HT1080 (cell line): ENCODE data around the gene KCNK10. TPM values are rescaled to one million over a fixed set of nuclear protein-coding genes. Genes with fewer than 3 reads are reported as not detected.

Source experiments
- DNase-seq: peaks from one replicate; pipeline ENCODE4 v3.0.0-alpha.2; 2015; ENCODE audit warnings: low read depth
- polyA plus RNA-seq, 2 experiments: library from polyadenylated mRNA; depleted of rRNA; stranded (reverse); fragments of >200 nt; gene quantifications; 2 replicates each; pipeline ENCODE4 v1.2.3, GENCODE V29; 2015
- total RNA-seq: library from RNA; depleted of rRNA; stranded (reverse); fragments of >200 nt; shearing (Covaris generic); gene quantifications from 2 replicates; pipeline ENCODE4 v1.2.3, GENCODE V29; 2014; rRNA removed

KCNK10 gene, protein sequence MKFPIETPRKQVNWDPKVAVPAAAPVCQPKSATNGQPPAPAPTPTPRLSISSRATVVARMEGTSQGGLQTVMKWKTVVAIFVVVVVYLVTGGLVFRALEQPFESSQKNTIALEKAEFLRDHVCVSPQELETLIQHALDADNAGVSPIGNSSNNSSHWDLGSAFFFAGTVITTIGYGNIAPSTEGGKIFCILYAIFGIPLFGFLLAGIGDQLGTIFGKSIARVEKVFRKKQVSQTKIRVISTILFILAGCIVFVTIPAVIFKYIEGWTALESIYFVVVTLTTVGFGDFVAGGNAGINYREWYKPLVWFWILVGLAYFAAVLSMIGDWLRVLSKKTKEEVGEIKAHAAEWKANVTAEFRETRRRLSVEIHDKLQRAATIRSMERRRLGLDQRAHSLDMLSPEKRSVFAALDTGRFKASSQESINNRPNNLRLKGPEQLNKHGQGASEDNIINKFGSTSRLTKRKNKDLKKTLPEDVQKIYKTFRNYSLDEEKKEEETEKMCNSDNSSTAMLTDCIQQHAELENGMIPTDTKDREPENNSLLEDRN
- not detected in 2 replicates for total RNA-seq
- not detected in 2 replicates for polyA plus RNA-seq (2015; cell fraction: cytosol; rRNA removed)
- polyA plus RNA-seq (2015; cell fraction: nucleus; rRNA removed), result not detected in 2 replicates

DNA sequence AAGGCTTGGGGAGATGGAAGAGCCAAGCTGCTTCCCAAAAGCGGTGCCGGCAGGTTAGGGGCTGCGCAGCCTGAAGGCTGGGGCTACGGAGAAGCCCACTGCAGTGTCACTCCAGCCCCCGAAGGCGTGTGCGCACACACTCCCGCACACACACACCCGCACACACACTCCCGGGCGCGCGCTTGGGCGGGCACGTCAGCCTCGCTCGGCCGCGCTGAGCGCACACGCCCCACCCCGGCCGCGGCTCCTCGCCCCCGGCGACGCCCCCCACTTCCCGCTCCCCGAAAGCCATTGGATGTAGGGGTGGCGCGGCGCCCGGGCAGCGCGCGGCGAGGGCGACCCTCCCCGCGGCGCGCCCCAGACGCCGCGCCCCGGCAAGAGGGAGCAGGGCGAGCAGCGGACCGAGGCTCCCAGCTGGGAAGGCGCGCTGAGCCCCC, at the start of gene KCNK10:
KCNK10 (minus strand) TSS at position 184 of the 437 bp plus-strand sequence. CDS start 471 bp downstream, outside the sequence.
- DNase-seq, result no peak

DNA sequence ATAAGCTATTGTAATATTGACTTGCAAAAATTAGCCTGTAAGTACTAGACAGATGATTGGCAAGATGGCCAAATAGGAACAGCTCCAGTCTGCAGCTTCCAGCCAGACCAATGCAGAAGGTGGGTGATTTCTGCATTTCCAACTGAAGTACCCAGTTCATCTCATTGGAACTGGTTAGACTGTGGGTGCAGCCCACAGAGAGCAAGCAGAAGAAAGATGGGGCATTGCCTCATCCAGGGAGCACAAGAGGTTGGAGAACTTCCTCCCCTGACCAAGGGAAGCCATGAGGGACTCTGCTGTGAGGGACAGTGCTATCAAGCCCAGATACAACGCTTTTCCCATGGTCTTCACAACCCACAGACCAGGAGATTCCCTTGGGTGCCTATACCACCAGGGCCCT, 46.4 kb upstream of the KCNK10 start:
- DNase-seq, result no peak

DNA sequence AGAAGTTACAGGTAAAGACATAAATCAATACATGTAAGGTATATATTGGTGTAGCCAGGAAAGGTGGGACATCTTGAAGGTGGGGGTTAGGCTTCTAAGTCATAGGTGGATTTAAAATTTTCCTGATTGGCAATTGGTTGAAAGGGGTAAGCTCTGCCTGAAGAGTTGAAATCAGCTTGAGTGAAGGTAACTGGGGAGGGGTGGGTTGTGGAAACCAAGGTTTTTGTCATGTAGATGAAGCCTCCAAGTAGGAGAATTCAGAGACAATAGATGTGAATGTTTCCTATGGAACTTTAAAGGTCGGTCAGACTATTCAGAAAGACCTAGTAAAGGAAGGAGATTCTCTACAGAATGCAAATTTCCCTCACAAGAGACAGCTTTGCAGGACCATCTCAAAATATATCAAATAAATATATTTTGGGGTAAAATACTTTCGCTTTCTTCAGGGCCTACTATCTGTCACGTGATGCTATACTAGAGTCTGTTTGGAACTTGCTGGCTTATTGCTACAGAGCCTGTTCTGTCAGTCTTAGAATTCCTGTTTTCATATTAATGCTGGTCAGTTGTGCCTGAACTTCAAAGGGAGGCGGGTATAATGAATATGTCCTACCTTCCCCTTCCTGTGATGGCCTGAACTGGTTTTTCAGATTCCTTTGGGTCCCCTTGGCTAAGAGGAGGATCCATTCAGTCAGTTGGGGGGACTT, 41.8 kb upstream of the KCNK10 start:
- DNase-seq, result no peak

DNA sequence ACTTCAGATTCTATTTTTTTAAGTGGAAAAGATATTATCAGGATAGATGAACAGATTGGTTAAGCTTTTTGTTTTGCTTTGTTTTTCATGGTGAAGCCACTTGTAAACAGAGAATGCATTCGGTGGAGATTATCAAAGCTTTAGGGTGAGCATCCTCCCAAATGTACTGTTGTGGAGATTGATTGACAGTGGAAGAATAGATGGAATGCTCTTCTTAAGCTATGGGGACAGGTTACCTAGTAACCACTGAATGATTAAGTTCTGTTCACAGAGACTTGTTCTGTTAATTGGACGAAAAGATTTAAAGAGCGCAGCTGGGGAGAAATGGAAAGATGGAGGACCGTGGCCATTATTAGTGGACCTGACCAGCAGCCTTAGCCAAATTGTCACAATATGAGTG, 40.6 kb upstream of the KCNK10 start:
- DNase-seq, result no peak

DNA sequence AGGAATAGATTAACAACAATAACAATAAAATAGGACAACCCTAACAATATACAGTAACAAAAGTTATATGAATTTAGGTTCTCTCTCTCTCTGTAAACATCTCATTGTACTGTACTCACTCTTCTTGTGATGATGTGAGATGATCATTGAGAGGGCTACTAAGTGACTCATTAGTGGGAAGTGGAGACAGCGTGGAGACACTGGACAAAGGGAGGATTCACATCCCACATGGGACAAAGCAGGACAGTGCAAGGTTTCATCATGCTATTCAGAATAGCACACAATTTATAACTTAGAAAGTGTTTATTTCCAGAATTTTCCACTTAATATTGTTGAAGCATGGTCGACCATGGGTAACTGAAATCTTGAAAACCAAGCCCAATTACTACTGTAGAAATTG, 36.4 kb upstream of the KCNK10 start:
- DNase-seq, result peak; percentile 4

DNA sequence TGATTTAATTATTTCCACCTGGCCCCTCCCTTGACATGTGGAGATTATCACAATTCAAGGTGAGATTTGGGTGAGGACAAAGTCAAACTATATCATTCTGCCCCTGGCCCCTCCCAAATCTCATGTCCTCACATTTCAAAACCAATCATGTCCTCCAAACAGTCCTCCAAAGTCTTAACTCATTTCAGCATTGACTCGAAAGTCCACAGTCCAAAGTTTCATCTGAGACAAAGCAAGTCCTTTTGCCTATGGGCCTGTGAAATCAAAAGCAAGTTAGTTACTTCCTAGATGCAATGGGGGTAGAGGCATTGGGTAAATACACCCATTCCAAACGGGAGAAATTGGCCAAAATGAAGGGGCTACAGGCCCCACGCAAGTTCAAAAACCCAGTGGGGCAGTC, 31.3 kb upstream of the KCNK10 start:
- no peak for DNase-seq

DNA sequence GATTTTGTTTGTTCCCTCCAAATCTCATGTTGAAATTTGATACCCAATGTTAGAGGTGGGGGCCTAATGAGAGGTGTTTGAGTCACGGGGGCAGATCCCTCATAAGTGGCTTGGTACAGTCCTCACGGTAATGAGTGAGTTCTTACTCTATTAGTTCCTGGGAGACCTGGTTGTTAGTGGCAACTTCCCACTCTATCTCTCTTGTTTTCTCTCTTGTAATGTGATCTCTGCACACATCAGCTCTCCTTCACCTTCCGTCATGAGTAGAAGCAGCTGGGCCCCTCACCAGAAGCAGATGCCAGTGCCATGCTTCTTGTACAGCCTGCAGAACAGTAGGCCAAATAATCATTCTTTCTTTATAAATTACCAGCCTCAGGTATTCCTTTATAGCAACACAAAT, 29.6 kb upstream of the KCNK10 start:
- DNase-seq, result peak; percentile 62

DNA sequence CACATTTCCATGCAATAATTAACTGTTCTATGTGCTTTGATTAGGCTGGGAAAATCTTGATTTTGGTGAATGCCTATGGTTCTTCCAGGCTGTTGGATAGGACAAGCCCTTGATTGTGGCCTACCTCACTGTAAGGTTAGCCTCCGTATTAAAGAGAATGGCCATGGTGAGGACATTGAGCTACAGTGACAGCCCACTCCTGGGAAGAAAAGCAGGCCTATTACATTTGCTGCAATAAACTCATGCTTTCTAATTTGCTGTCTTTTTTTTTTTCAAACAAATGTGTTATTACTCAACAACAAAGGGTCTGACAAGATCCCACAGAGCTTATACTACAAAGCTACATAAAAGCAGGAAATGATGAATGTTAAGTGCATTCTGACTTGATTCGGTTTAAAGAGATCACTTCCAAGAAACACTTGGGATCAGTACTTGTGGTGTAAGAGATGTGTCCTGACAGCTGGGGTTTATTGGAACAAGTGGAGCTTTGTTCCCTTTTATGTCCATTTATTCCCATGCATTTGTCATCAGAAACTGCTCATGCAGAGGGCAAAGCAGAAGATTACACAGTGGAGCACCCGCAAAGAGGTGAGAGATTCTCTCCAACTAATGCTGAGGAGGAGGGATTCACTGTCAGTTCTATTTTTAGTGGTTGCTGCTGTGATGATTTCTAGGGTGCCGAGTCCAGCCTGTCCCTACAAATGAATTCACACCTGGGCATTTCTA, 29.1 kb upstream of the KCNK10 start:
- DNase-seq, result peak; percentile 92

DNA sequence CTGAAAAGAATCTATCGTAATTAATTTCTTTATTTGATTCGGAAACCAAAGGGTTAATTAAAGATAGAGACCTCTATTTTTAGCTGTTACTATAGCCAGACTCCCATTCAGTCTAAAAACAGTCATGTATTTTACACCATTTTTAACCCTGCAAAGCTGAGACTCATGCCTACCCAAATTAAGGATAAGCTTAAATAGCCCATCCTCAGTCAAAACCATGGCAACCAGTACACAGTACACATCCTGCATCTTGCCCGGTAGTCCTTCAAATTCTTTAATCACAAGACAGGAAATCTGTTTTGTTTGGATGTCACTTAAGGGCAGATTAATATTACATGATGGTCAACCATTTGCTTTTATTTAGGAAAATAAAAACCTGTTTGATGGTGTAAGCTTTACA, 25.5 kb upstream of the KCNK10 start:
- peak; percentile 25 for DNase-seq

DNA sequence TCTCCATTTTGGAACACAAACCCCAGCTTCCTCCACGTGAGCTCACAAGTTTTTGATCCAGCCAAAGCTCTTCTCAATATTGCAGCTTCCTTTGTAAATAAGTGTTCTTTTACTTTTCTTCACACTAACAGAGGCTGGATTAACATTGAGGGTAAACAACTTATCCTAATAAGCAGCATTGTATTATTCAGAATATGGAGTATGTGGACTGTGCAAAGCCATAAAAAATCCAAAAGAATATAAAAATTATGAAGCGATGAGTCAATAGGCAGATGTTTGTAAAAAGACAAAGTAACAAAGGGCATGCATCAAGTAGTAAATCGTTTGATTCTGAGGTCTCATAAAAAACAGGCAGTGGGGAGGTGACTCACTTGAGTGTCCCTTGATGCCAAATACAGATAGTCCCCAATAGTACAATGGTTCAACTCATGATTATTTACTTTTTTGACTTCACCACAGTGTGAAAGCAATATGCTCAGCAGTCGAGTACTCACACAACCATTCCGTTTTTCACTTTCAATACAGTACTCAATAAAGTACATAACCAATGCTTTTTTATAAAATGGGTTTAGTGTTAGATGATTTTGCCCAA, 23.1 kb upstream of the KCNK10 start:
- peak; percentile 72 for DNase-seq

DNA sequence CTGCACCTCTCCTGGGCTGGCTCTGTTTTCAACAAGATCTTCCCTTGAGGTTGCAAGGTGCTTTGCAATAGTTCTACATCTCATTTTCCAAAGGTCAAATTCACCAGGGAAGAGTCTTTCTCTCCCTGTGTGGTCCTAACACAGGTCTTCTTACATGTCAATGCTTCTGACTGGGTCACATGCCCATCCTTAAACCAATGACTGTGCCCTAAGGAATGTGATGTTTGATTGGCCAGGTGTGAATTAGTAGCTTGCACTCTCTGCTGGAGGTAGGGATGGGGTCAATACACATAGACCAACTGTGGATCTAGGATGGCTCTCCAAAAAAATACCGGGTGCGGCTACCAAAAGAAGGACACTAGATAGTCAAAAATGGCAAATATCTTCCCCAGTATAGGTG, 19.9 kb upstream of the KCNK10 start:
- no peak for DNase-seq

DNA sequence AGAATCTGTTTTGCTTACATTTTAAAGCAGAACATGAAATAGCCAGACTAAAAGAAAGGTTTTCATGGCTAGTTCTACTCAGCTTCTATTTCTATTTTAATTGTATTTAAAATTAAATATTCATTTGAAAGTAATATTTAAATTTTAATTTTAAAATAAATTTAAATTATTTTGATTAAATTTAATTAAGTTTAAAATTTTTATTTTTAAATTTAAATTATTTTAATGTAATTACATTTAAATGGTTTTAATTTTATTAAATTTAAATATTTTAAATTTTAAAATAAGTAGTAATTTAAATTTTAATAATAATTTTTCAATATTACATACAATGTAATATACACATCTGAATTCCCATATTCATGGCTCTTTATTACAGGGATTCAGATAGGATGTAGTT, 17.3 kb upstream of the KCNK10 start:
- DNase-seq, result no peak

DNA sequence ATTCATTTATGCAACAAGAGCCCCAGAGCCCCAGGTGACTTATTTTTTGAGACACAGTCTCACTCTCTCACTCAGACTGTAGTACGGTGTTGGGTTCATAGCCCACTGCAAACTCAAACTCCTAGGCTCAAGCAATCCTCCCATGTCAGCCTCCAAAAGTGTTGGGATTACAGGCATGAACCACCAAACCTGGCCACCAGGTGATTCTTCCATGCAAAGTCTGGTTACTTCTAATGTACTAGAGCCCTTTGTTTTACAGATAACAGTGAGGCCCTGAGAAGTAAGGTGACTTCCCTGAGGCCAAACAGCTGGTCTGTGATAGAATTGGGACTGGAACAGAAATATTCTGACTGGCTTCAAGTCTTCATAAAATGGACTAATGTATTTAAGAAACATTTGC, 10.0 kb upstream of the KCNK10 start:
- DNase-seq, result no peak

DNA sequence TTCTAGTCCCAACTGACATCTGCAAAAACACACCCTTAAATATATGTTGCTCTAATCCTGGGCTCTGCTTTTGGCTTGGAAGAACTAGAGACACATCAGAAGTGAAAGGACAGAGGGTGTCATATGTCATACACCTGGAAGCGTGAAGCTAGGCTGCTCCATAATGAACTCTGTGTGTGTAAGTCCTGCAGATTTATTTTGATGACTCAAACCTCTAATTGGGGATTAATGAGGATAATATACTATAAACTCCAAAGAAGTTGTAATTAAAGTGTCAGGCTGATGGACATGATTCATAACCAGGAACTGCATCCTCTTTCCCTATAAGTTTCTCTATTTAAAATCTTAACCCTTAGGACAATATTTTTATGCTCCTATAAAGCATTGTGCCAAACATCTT, 4.4 kb upstream of the KCNK10 start:
- no peak for DNase-seq

DNA sequence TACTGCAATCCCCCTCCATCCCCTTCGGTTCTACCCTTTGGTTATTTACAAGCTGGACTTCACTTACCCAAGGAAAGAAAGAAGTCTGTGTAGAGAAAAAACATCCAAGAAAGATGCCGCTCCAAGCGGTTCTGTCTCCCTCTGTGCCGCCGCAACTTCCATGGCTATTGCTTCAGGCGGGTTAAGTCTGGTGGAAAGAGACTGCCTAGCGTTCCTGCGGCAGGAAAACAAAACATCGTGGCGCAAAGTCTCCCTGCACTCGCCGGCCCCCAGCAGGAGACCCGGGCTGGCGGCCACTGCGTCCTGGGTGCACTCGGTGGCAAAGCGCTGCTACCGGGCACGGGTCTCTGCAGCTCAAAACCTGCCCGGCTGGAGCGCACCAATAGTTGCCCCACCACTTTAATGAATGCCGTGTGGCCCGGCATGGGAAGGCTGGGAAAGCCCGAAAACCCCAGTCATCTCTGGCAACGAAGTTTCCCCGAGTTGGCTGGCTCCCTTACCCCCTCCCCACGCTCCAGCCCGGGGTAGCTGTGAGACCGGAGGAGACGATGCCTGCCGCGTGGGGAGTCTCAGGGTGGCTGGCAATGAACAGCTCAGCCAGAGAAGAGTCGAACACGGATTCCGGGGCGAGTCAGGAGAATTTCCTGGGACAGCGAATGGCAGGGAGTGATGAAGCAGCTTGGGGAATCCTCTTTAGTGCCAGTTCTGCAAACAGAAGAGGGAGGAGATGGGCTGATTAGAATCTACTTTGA, 3.5 kb upstream of the KCNK10 start:
- DNase-seq, result no peak

DNA sequence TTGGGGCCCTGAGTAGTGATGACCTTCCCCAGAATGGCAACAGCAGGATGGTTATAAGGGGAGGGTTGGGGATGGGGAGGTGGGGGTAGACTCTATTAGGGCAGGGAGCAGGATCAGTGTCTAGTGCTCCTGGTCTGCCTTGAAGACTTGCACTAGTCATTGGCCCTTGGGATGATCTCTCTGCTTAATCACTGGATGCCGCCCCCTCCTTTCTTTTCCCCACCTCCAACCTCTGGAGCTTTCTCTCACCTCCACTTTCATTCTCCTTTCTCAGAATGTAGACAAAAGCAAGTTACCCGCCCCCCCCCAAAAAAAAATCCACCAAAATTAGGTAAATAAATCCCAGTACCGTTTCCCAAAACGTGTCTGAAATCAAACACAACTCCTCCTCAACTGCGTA, 2.8 kb upstream of the KCNK10 start:
- no peak for DNase-seq

DNA sequence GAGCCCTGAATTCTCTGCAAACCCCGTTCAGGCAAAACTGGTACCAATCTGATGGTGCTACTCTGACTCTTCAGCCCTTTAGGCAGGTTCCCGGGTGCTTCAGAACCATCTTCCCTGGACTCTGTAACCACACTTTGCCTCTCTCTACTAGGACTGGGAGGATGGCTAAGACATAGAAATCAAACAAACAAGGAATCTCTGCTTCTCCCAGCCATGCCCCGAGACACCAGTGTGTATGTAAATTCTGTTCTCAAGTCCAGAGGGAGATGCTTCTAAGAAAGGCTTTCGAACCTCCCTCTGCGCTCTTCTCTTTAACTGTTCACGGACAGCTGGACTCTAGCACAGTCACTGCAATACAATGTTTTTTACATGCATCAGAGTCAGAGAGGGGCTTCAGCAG, 1.9 kb upstream of the KCNK10 start:
- no peak for DNase-seq

DNA sequence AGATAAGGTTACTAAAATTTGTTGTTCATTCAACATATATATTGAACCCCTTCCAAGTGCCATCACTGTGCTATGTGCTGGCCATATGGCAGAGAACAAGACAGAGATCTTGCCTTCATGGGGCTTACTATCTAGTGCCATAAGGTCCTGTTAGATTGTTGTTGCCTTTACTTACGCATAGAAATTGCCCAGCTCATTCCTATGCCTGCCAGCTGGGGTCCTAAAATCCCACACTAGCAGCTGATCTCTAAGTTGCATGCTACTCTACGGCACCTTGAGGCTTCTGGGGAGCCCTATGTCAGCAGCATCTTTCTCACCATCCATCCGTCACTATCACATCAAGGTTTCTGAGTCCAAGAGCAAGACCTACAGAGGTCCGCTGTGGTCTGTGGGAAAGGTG, 1.4 kb upstream of the KCNK10 start:
- DNase-seq, result no peak

DNA sequence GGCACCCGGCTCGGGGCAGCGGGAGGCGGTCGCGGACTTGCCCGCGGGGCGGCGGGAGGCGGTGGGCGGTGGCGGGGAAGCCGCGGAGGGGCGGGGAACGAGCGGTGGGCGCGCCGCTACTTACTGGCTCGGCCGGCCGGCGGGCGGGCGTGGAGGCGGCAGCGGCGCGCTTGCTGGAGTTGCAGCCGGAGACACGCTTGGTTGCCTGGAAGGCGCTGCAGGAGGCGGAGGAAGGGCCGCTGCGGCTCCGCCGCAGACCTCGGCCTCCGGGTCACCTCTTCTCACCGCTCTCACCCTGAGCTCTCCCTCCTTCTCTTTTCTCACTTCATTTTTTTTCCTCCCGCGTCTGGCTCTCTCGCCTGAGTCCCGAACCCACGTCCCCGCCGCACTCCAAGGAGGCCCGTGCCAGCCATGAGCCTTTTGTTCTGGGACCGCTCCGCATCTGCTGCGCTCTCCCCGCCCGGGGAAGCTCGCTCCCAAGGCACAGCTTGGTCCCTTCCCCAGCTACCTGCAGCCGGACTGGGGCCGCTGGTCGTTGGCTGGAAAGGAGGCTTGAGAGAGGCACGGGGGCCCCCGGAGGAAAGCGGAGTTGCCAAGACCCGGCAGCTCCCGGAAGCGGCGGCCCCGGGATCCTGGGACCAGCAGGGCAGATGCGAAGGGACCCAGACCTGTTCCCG, 592 bp upstream of the KCNK10 start:
- DNase-seq, result no peak

DNA sequence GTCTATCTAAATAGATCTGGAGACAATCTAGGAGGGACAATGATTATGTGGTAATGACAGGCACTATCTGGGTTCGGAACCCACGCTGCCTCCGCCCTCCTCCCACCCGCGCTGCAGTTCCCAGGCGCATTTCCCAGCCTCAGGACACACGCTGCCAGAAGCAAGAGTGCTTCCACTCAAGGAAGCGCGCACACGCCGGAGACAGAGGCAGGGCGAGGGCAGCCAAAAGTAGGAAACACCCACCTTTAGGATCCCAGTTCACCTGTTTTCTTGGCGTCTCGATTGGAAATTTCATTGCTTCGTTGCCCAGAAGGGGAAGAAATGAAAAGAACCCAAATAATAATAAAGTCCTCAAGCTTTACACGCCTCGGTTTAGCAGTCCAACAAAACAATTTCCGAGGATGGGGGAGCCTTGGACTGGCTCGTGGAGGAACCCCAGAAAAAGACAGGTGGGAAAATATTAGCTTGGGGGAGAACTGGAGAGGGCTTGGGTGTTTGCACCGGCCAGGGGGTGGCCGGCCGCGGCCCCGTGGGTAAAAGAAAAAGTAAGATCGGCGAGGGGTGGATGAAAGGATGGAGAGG, 474 bp downstream of the KCNK10 start:
- DNase-seq, result no peak
